Head of caudate nucleus (tissue), 42 donors: ENCODE data around the gene PAPPA.

ENCODE experiments used
- DNase-seq, 42 donors: peaks; one replicate each; pipeline versions ENCODE4 v3.0.0 to v3.0.0-alpha.2; 2020 to 2021; ENCODE audit warnings: mixed read lengths in 7 of 42
- intact Hi-C: fragments of 100-400 bp; cut with DNase I; formaldehyde crosslinking; loops from one replicate; pipeline ENCODE4 v1.15.0; 2022

The PAPPA gene

GRCh38 chr9:116325924-116326323 lies 172.3 kb downstream of the PAPPA start:
- DNase-seq, result no peak
- intact Hi-C loops, result no loop called here

GRCh38 chr9:116327701-116328405 lies 174.3 kb downstream of the PAPPA start:
- DNase-seq, result no peak
- intact Hi-C loops, result no loop called here

DNA sequence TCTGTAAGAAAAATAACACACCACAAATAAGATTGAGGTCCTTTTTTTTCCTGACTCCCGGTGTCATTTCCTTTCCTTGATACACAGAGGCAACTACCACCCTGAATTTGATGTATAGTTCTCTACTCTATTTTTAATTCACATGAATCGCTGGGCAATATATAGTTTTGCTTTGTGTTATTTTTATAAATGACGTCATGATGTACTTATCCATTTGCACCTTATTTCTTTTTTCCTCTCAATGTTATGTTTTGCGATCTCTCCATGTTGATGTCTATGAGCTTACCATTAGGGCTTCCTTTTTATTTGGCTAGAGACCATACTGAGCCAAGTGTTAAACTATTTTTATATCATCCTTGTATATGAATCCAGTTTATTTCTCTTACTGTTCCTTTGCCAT lies 175.9 kb downstream of the PAPPA start:
- DNase-seq, result no peak
- intact Hi-C loops, result no loop called here

- intact Hi-C loops, result no loop called here
- no peak for DNase-seq
Observed at GRCh38 chr9:116331241-116331640, 177.7 kb downstream of the PAPPA start.

GRCh38 chr9:116332090-116332489 lies 178.5 kb downstream of the PAPPA start:
- intact Hi-C loops, result no loop called here
- DNase-seq, result no peak

DNA sequence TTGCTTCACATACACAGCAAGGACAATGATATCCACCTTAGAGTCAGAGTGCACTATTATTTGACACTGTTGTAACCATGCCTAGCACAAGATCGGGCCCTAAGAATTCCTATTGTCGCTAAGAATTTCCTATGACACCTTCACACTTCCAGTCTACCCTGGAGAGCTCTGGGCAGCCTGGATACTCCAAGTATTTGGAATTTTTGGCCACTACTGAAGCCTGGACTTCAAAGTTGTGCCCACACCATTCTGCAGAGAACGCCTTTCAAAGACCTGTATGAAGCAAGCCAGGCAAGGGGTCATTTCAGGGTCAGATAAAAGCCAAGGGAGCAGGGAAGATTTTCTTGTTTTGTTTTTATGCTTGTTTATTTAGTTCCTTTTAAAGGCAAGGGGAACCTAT lies 179.7 kb downstream of the PAPPA start:
- intact Hi-C loops, result no loop called here
- DNase-seq, result no peak

- no peak for DNase-seq
- intact Hi-C loops, result no loop called here
Observed at GRCh38 chr9:116334546-116335150, 181.1 kb downstream of the PAPPA start.

DNA sequence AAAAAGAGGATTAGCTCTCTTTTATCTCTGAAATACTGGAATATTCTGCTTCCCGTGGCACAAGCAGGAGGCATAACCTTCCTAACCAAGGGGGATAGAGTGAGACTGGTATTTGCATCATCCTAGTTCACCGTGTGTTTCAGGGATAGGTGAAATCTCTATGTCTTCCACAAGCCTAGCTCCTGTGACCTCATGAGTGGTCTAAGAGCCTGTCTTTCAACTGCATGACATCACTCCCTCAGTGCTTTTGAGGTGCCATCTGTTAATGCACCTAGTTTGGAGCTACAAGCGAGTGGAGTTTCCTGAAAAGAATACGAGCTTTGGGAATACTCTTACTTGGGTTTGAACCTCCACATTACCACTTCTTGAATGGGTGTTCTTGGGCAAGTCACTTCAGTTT lies 181.8 kb downstream of the PAPPA start:
- intact Hi-C loops, result no loop called here
- DNase-seq, result no peak

- no peak for DNase-seq
- intact Hi-C loops, result no loop called here
Observed at GRCh38 chr9:116336133-116336862, 182.7 kb downstream of the PAPPA start.

DNA sequence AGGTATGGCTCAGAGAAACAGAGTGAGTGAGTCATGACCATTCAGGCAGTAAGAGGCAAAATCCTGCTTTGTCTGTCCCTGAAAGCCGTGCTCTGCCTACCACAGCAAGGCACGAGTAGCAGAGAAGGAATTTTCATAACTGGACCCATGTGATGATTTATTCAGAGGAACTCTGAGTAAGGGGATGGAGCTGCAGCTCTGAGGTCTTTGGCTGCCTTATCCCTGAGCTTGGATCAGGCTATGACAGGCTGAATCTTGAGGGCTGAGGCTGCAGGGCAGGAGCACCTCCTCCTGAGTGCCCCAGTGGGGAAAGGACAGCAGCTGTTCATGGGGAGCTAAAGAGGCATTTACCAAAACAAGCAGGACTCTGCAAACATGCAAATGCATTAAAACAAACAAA lies 183.4 kb downstream of the PAPPA start:
- intact Hi-C loops, result no loop called here
- DNase-seq, result no peak

GRCh38 chr9:116340270-116340669 lies 186.7 kb downstream of the PAPPA start:
- intact Hi-C loops, result no loop called here
- no peak for DNase-seq

- intact Hi-C loops, result no loop called here
- no peak for DNase-seq
Observed at GRCh38 chr9:116342061-116342460, 188.5 kb downstream of the PAPPA start.

- intact Hi-C loops, result no loop called here
- DNase-seq, result no peak
Observed at GRCh38 chr9:116342941-116343340, 189.3 kb downstream of the PAPPA start.

DNA sequence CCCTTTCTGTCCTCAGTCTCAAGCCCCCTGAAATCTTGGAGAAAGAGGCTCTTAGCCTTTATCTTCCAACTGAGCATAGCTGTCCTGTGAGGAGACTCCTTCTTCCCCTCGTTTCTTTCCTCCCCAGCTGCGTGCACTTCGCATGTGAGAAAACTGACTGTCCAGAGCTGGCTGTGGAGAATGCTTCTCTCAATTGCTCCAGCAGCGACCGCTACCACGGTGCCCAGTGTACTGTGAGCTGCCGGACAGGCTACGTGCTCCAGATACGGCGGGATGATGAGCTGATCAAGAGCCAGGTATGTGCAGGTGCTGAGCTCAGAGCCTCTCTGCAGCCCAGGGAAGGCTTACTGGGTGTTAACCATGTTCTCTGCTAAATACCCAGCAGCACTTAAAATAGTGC lies 190.8 kb downstream of the PAPPA start:
- no peak for DNase-seq
- intact Hi-C loops, result no loop called here

GRCh38 chr9:116345393-116345792 lies 191.8 kb downstream of the PAPPA start:
- DNase-seq, result no peak
- intact Hi-C loops, result no loop called here

DNA sequence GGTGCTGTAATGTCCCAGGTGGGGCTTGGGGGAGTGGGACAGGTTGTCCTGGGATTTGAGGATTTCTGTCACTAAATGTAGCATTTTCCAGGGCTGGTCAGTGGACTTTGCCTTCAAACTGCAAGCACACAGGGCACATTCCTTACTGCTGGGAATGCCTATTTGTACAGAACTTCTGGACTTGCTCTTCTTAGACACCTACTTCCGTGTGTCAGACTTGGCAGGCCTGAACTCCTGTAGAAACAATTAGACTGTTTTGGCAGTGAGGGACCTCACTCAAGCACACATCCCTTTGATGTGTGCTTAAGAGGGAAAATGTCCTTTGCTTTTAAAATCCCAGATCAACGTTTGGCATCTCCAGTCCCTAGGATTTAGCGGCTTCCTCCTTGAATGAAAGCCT lies 192.2 kb downstream of the PAPPA start:
- no peak for DNase-seq
- intact Hi-C loops, result no loop called here

- DNase-seq, result no peak
- intact Hi-C loops, result no loop called here
Observed at GRCh38 chr9:116349684-116350083, 196.1 kb downstream of the PAPPA start.

DNA sequence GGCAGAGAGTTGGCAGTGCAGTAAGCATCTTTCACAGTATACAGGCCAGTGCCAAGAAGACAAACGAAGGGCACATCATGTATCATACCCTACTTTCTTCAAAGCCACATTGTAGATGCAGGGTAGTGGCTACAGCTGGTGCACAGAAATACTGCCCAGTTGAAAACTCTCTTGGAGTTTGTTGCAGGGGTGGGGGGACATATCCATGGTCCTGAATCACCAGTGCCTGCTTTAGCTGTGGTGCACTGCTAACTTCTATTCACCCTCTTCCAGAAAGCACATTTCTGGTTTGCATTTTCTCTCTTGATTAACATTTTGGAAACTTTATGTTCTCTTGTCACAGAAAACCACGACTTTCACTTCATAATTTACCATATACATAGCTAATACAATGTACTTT lies 196.6 kb downstream of the PAPPA start:
- intact Hi-C loops, result no loop called here
- DNase-seq, result no peak

GRCh38 chr9:116352958-116353357 lies 199.4 kb downstream of the PAPPA start:
- intact Hi-C loops, result no loop called here
- no peak for DNase-seq

DNA sequence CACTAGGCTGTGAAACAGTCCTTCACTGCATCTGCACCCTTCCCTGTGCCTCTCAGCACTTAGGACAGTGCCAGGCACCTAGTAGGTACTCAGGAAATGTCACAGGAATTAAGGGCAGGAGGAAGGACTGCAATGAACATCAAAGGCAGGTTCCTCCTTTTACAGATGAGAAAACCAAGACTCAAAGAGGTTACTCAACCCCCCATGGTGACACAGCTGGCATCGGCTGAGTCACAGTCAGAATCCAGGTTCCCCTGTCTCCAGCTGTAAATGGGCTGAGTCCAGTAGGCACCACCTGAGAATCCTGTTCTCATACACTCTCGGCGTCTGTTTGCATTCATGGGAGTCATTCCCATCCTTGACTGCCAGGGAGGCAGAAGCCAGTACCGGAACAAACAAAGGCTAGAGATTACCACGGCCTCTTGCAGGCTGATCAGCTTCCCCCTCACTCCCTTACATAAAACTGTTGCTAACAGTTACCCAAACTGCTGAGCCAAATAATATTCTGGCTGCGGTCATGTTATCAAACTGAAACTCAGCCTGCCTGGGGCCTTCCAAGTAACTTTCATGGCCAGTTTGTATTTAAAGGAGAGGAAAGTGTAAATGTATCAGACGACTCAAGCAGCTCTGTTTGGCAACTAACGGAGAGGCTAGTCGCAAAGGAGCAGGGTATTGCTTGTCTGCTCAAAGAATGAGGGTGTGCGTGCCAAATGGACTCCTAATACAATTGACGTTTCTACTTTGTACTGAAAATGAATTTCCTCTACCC lies 201.7 kb downstream of the PAPPA start:
- intact Hi-C loops, result no loop called here
- no peak for DNase-seq
